Naive thymus-derived CD8-positive, alpha-beta T cell (primary cell): ENCODE data around the gene MED16. TPM values are rescaled to one million over a fixed set of nuclear protein-coding genes. Genes with fewer than 3 reads are reported as not detected.
A peak's percentile ranks its signal among the peaks of the same experiment; 100 is the strongest.
"Not testable (repeated sequence)": the region's sequence is repeated elsewhere in the genome, so short reads cannot be mapped to it uniquely, and the experiment has no call there.

Source experiments
- ATAC-seq, 2 donors: fragments of 150-1000 bp; cut with Tn5 transposase in 1 of 2; sonication (Bioruptor Pico), chemical (Tn5 transposase) in 1 of 2; 1 replicate in 1 of 2; 2 replicates in 1 of 2; pipeline ENCODE4 v1.10.0; 2021; ENCODE audit warnings: mild to moderate bottlenecking in 2 of 2, moderate library complexity in 2 of 2
- POLR2A ChIA-PET: fragments of 350-600 bp; sonication (Branson Sonifier 250); formaldehyde crosslinking; loops from one replicate; lab custom pipeline; 2021; ENCODE audit warnings: antibody characterized with exemption; lab: Charles Lee
- DNase-seq, 10 donors: peaks; one replicate each; pipeline versions ENCODE4 v3.0.0 to v3.0.0-alpha.2; 2020 to 2022
- H3K27ac Mint-ChIP-seq, 10 donors: one replicate each; pipeline ENCODE4 v1.8.0; 2020 to 2022; ENCODE audit warnings: mild to moderate bottlenecking in 10 of 10, mixed read lengths in 10 of 10, moderate library complexity in 4 of 10, inconsistent platforms in 1 of 10
- H3K27me3 Mint-ChIP-seq, 5 donors: one replicate each; pipeline ENCODE4 v1.8.0; 2021 to 2022; ENCODE audit warnings: mixed read lengths in 5 of 5
- H3K36me3 Mint-ChIP-seq, 3 donors: one replicate each; pipeline ENCODE4 v1.8.0; 2020 to 2022; ENCODE audit warnings: mixed read lengths in 3 of 3, mild to moderate bottlenecking in 2 of 3, inconsistent platforms in 1 of 3
- H3K4me1 Mint-ChIP-seq, 4 donors: one replicate each; pipeline ENCODE4 v1.8.0; 2021 to 2022; ENCODE audit warnings: mixed read lengths in 4 of 4
- H3K4me3 Mint-ChIP-seq, 10 donors: one replicate each; pipeline ENCODE4 v1.8.0; 2020 to 2022; ENCODE audit warnings: mild to moderate bottlenecking in 10 of 10, mixed read lengths in 10 of 10, moderate library complexity in 6 of 10, inconsistent platforms in 1 of 10
- H3K9me3 Mint-ChIP-seq, 9 donors: one replicate each; pipeline ENCODE4 v1.8.0; 2020 to 2022; ENCODE audit warnings: mixed read lengths in 9 of 9, mild to moderate bottlenecking in 3 of 9, inconsistent platforms in 1 of 9, moderate library complexity in 1 of 9
- polyA plus RNA-seq, 3 donors: library from polyadenylated mRNA; unstranded; fragments of 300-500 nt; fragmentation: Illumina TruSeq; gene quantifications; one replicate each; pipeline ENCODE4 v1.2.3, GENCODE V29; 2021
- total RNA-seq, 8 experiments: library from RNA in 2 of 8; stranded (reverse) in 2 of 8; gene quantifications; one replicate each; pipeline ENCODE4 v1.2.3 and lab custom pipeline; 2021 to 2026

MED16 gene
- total and polyA plus RNA-seq, 5 experiments from 2014 or later: 54.3 to 117 (median 68.8) TPM

DNA sequence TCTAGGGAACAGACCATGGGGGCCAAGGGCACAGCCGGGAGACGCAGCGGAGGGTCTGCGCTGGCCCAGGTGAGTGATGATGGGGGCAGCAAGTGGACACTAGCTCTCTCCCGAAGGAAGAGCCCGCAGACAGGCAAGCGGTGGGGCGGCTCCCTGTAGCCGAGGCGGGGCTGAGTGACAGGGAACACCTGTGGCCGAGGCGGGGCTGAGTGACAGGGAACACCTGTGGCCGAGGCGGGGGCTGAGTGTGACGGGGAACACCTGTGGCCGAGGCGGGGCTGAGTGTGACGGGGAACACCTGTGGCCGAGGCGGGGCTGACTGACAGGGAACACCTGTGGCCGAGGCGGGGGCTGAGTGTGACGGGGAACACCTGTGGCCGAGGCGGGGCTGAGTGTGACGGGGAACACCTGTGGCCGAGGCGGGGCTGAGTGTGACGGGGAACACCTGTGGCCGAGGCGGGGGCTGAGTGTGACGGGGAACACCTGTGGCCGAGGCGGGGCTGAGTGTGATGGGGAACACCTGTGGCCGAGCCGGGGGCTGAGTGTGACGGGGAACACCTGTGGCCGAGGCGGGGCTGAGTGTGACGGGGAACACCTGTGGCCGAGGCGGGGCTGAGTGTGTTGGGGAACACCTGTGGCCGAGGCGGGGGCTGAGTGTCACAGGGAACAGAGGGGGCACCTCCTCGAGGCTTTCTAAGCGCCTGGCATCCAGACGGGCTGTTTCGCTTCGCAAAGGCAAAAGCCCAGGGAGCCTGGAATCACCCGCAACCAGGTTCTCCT, 1.4 kb downstream of the MED16 start:
- peaks cover 0 to 22% (median 2%) of the 10 kb centered on the region in 3 donors for H3K36me3 Mint-ChIP-seq
- POLR2A ChIA-PET: interaction anchor here (0.9 to 14.3 kb wide), 11 partner anchors 9 to 378 kb away, joined by 3 to 376 read pairs (median 12); partner anchors contain the start of genes CIRBP, KISS1R and WDR18
- H3K27me3 Mint-ChIP-seq, ATAC-seq, DNase-seq, H3K9me3 Mint-ChIP-seq: not testable (repeated sequence)
- peaks cover 6 to 45% (median 32%) of the 10 kb centered on the region in 4 donors for H3K4me1 Mint-ChIP-seq
- H3K27ac Mint-ChIP-seq: peak overlapping the region; percentile 37 to 99 (median 76)
- peak overlapping the region; percentile 44 to 91 (median 80) for H3K4me3 Mint-ChIP-seq

- Mint-ChIP-seq H3K4me3 (peak overlapping the region; percentile 33 to 84 (median 70)), H3K9me3 (no peaks in the 10 kb centered on the region), H3K36me3 (peaks cover 0 to 19% (median 2%) of the 10 kb centered on the region in 3 donors), H3K4me1 (peaks cover 6 to 45% (median 32%) of the 10 kb centered on the region in 4 donors), H3K27ac (peak overlapping the region in 7 of 10 donors; percentile 15 to 79 (median 48)), H3K27me3 (peaks cover 0 to 3% (median 0%) of the 10 kb centered on the region in 5 donors)
- ATAC-seq (no peak), DNase-seq (no peak)
- POLR2A ChIA-PET: interaction anchor here (0.9 to 14.3 kb wide), 4 partner anchors 15 to 27 kb away, joined by 3 to 376 read pairs (median 4); partner anchors contain the start of gene KISS1R
Measured at GRCh38 chr19:890831-891230, 2.2 kb downstream of the MED16 start.

- Mint-ChIP-seq H3K27me3 (peaks cover 0 to 3% (median 0%) of the 10 kb centered on the region in 5 donors), H3K36me3 (peaks cover 0 to 22% (median 3%) of the 10 kb centered on the region in 3 donors), H3K9me3 (no peaks in the 10 kb centered on the region), H3K4me3 (peak overlapping the region in 6 of 10 donors; percentile 6 to 73 (median 25)), H3K27ac (peak overlapping the region in 6 of 10 donors; percentile 17 to 89 (median 69)), H3K4me1 (peaks cover 6 to 42% (median 30%) of the 10 kb centered on the region in 4 donors)
- ATAC-seq (no peak), DNase-seq (no peak)
- POLR2A ChIA-PET: interaction anchor here (0.8 to 14.3 kb wide), 5 partner anchors 16 to 29 kb away, joined by 4 to 376 read pairs (median 5); partner anchors contain the start of gene KISS1R
Measured at GRCh38 chr19:889662-890295, 3.2 kb downstream of the MED16 start.

- Mint-ChIP-seq H3K4me3 (peak overlapping the region in 6 of 10 donors; percentile 20 to 74 (median 53)), H3K27me3 (peaks cover 0 to 3% (median 0%) of the 10 kb centered on the region in 5 donors), H3K9me3 (no peaks in the 10 kb centered on the region), H3K27ac (peak overlapping the region in 7 of 10 donors; percentile 18 to 96 (median 84)), H3K36me3 (peaks cover 0 to 22% (median 3%) of the 10 kb centered on the region in 3 donors), H3K4me1 (peaks cover 6 to 39% (median 26%) of the 10 kb centered on the region in 4 donors)
- DNase-seq (peak in 3 of 10 donors; percentile 42 to 75 (median 58)), ATAC-seq (peak in 1 of 2 donors; percentile 48)
- POLR2A ChIA-PET: interaction anchor here (0.6 to 14.3 kb wide), 10 partner anchors 10 to 187 kb away, joined by 3 to 376 read pairs (median 4); partner anchors contain the start of gene KISS1R
Measured at GRCh38 chr19:888581-889385, 4.2 kb downstream of the MED16 start.

- H3K27me3 Mint-ChIP-seq: no peaks in the 10 kb centered on the region
- ATAC-seq (no peak), DNase-seq (no peak)
- H3K4me3 Mint-ChIP-seq: peak overlapping the region in 2 of 10 donors; percentile 1 to 74
- H3K4me1 Mint-ChIP-seq: peaks cover 2 to 32% (median 17%) of the 10 kb centered on the region in 4 donors
- POLR2A ChIA-PET: interaction anchor here (0.6 to 14.3 kb wide), 6 partner anchors 9 to 1197 kb away, joined by 3 to 376 read pairs (median 4); partner anchors contain the start of gene KISS1R
- peak overlapping the region in 3 of 10 donors; percentile 81 to 96 (median 89) for H3K27ac Mint-ChIP-seq
- H3K36me3 Mint-ChIP-seq: peaks cover 0 to 26% (median 2%) of the 10 kb centered on the region in 3 donors
- no peaks in the 10 kb centered on the region for H3K9me3 Mint-ChIP-seq
Measured at GRCh38 chr19:887599-887998, 5.4 kb downstream of the MED16 start.

- H3K27me3 Mint-ChIP-seq: no peaks in the 10 kb centered on the region
Measured at GRCh38 chr19:887072-887471, 5.9 kb downstream of the MED16 start.

DNA sequence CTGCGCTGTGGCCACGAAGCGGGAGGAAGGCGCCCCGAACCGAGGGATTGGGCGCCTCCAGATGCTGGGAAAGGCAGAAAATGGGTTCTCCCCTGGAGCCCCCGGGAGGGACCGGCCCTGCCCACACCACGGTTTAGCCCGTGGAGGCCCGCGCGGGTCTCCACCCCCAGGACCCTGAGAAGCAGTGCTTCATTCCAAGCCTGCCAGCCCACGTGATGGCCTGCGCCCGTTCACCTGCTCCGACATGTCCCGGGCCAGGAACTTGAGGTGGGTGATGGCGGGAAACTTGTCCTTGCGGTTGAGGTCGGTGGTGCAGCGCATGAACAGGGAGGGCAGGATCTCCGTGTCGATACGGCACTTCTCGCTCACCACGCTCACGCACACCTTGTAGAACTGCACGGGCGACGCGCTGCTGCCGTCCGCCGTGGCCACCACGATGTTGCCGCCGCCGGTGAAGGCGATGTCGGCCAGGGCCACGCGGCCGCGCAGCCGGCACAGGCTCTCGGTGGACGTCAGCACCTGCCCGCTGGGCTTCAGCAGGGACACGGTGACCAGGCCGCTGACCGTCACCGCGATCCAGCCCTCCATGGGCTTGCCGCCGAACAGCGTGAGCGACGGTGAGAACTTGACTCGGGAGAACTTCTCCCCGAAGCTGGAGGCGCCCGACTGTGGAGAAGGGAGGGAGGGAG, 7.3 kb downstream of the MED16 start:
- no peak overlapping the region for H3K4me3 Mint-ChIP-seq
- POLR2A ChIA-PET: no interaction called here
- H3K36me3 Mint-ChIP-seq: peaks cover 0 to 34% (median 2%) of the 10 kb centered on the region in 3 donors
- no peaks in the 10 kb centered on the region for H3K9me3 Mint-ChIP-seq
- no peaks in the 10 kb centered on the region for H3K27me3 Mint-ChIP-seq
- H3K4me1 Mint-ChIP-seq: peaks cover 0 to 25% (median 5%) of the 10 kb centered on the region in 4 donors
- H3K27ac Mint-ChIP-seq: no peak overlapping the region
- DNase-seq (no peak), ATAC-seq (no peak)

More at GRCh38 chr19:887072-887471, 5.9 kb downstream of the MED16 start:
- Mint-ChIP-seq H3K4me3 (peak overlapping the region in 2 of 10 donors; percentile 14 to 45), H3K4me1 (peaks cover 4 to 31% (median 14%) of the 10 kb centered on the region in 4 donors), H3K36me3 (peaks cover 0 to 28% (median 2%) of the 10 kb centered on the region in 3 donors), H3K9me3 (no peaks in the 10 kb centered on the region), H3K27ac (peak overlapping the region in 3 of 10 donors; percentile 81 to 96 (median 89))
- DNase-seq (no peak), ATAC-seq (no peak)
- POLR2A ChIA-PET: interaction anchor here (1.1 to 14.3 kb wide), 4 partner anchors 10 to 30 kb away, joined by 3 to 376 read pairs (median 4); partner anchors contain the start of gene KISS1R

DNA sequence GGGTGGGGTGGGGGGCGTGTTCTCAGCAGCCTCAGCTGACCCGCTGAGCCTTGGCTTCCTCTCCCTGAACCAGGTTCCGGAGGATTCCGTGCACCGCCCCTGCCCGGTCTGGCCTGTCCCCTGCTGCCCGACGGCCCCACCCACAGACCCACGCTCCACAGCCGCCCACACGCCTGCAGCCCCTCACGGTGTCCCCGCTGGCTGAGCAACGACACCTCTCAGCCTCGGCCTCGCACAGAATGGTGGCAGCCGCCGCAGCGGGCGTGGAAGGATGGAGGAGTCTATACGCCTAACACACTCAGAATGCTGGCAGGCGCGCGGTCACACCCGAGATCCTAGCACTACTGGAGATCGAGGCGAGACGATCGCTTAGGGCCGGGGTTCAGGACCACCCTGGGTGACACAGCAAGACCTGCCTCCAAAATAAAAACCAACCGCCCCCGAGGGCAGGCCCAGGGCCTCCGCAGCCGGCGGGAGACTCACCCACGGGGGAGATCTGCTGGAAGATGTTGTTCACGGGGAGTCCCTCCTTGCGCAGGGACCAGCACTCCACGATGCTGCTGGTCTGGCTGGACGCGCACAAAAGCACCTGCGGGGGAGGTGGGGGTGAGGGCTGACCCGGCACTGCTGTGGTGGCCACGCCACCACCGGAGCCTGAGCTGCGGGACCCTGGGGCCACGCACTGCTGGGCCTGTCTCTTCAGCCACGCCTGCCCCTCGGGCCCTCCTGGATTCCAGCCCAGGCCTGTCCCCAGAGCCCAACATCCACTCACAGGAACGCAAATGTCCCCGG, 8.4 kb downstream of the MED16 start:
- Mint-ChIP-seq H3K9me3 (no peaks in the 10 kb centered on the region), H3K27ac (no peak overlapping the region), H3K4me1 (peaks cover 0 to 20% (median 2%) of the 10 kb centered on the region in 4 donors), H3K36me3 (peaks cover 0 to 37% (median 2%) of the 10 kb centered on the region in 3 donors), H3K27me3 (no peaks in the 10 kb centered on the region), H3K4me3 (no peak overlapping the region)
- ATAC-seq: no peak
- DNase-seq: no peak
- POLR2A ChIA-PET: no interaction called here

DNA sequence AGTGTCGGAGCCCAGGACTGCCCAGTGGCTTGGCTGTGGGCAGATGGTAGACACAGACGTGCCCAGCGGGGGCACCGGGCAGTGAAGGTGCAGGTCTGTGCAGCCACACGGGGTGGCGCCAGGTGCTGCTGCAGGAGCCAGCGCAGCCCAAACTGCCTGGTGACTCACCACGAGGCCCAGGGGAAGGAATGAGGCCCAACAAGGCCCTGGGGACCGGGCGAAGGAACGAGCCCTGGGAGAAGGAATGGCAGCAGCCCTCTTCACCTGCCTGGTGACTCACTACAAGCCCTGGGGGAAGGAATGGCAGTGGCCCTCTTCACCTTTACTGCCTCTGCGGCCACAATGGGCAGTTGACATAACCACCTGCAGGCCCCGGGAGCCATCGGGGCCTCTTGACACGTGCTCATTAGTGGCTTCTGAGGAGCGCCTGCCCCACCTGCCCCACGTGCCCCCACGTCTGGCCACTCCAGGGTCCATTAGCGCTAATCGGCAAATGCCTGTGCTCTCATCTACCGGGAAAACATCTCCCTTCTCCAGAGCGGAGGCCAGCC, 9.3 kb downstream of the MED16 start:
- peak overlapping the region in 1 of 10 donors; percentile 47 for H3K27ac Mint-ChIP-seq
- H3K27me3 Mint-ChIP-seq: no peaks in the 10 kb centered on the region
- H3K9me3 Mint-ChIP-seq: no peaks in the 10 kb centered on the region
- ATAC-seq (no peak), DNase-seq (no peak)
- peaks cover 0 to 32% (median 2%) of the 10 kb centered on the region in 3 donors for H3K36me3 Mint-ChIP-seq
- no peak overlapping the region for H3K4me3 Mint-ChIP-seq
- peaks cover 0 to 13% (median 1%) of the 10 kb centered on the region in 4 donors for H3K4me1 Mint-ChIP-seq
- POLR2A ChIA-PET: interaction anchor here (1.4 to 2.1 kb wide), 2 partner anchors 9 to 21 kb away, joined by 4 to 12 read pairs; partner anchors contain the start of genes MED16 and RNU6-9

DNA sequence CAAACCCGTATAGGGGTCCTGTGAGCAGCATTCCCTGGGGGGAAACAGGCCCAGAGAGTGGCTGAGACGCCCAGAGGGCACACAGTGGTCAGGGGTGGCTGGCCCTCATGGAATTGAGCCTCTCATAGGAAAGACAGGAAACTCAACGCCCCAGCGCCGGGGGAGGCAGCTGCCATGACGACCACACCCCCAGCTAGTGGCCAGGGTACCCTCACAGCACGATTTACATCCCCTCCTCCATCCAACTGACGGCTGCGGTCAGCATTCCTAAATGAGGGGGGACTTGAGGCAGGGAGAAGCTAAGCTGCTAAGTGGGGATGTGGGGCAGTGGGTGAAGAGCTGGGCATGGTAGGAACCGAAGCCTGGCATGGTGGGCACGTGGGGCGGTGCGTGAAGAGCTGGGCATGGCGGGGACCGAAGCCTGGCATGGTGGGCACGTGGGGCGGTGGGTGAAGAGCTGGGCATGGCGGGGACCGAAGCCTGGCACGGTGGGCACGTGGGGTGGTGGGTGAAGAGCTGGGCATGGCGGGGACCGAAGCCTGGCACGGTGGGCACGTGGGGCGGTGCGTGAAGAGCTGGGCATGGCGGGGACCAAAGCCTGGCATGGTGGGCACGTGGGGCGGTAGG, 10.0 kb downstream of the MED16 start:
- DNase-seq (no peak), ATAC-seq (no peak)
- peaks cover 0 to 7% (median 1%) of the 10 kb centered on the region in 4 donors for H3K4me1 Mint-ChIP-seq
- H3K27me3 Mint-ChIP-seq: no peaks in the 10 kb centered on the region
- POLR2A ChIA-PET: interaction anchor here (0.6 to 2.1 kb wide), 6 partner anchors 9 to 232 kb away, joined by 3 to 12 read pairs (median 3); partner anchors contain the start of genes MED16 and RNU6-9
- no peak overlapping the region for H3K27ac Mint-ChIP-seq
- peaks cover 0 to 31% (median 2%) of the 10 kb centered on the region in 3 donors for H3K36me3 Mint-ChIP-seq
- H3K9me3 Mint-ChIP-seq: no peaks in the 10 kb centered on the region
- no peak overlapping the region for H3K4me3 Mint-ChIP-seq
